Stimulated activated CD8-positive, alpha-beta memory T cell treated with anti-CD3 and anti-CD28 coated beads, Interleukin-15, amount 100 ng/mL, for 24 hours (primary cell): ENCODE measurements around the gene SMYD2.
"Not testable (repeated sequence)": the region's sequence is repeated elsewhere in the genome, so short reads cannot be mapped to it uniquely, and the experiment has no call there.

ENCODE experiments used
- DNase-seq: peaks from one replicate; pipeline ENCODE4 v3.0.0-alpha.2; 2020; ENCODE audit warnings: low read depth

SMYD2 gene

GRCh38 chr1:214271995-214272731, 8.8 kb upstream of the SMYD2 start:
- DNase-seq, result no peak

DNA sequence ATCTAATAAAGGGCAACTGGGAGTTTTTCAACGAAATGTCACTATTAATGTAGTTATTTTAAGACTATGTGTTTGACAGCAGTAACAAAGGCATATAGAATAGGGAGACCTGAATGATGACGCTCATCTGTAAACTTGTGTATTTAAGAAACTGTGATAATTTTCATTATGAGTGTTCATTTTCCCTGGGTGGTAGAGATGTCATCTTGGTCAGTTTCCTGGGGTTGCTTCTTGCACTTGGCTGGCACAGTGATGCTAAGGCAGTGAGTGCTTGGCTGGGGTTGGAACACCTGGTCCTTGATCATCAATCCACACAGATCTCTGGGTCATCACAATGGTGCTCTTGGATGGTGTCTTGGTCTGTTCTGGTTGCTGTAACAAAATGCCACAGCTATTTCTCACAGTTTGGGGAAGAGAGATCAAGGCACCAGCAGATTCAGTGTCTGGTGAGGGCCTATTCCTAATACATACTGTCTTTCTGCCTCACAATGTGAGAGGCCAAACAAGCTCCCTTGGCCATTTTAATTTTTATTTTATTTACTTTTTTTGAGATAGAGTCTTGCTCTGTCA, 7.9 kb upstream of the SMYD2 start:
- no peak for DNase-seq

- not testable (repeated sequence) for DNase-seq
Measured at GRCh38 chr1:214275700-214276099, 5.3 kb upstream of the SMYD2 start.

- no peak for DNase-seq
Measured at GRCh38 chr1:214276786-214277185, 4.2 kb upstream of the SMYD2 start.

DNA sequence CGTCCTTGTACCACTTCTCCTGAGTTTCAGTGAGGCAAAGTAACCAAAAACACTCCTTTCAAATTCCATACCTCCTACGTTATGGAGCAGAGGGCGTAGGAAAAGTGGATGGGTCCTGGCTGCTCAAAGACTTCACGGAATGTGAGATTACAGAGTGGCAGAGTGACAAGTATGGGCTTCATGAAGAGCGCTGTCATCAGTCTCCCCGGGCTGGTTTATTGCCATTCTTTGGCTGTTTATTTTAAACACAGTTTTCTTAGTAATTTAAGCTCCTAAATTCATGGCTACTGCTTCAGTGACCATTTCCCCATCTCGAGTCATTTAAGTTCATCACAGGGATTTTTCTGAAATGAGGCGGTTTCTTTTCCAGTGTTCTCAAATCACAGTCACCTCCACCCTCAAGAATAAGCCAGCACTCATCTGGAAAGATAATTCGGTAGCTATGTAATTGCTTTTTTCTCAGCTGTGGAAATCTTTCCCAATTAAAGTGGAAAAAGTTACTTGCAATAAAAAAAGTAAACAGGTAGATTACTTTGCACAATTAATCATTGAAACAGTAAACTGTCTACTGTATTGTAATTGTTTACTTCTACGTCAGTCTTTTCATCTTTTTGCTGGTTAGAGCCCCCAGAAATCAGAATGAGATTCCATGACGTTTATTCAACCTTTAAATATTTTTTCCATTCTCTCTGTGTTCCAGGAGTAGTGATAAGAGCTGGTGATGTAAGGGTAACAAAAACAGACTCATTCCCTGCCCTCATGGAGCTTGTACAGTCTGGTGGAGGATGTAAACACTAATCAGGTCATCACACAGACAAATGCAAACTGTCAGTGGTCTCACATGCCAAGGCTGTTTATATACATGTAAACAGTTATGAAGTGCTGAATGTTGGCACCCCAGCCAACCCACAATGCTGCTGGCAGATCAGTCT, 3.0 kb upstream of the SMYD2 start:
- no peak for DNase-seq

GRCh38 chr1:214280386-214281020, 456 bp upstream of the SMYD2 start:
- DNase-seq, result peak; percentile 31

DNA sequence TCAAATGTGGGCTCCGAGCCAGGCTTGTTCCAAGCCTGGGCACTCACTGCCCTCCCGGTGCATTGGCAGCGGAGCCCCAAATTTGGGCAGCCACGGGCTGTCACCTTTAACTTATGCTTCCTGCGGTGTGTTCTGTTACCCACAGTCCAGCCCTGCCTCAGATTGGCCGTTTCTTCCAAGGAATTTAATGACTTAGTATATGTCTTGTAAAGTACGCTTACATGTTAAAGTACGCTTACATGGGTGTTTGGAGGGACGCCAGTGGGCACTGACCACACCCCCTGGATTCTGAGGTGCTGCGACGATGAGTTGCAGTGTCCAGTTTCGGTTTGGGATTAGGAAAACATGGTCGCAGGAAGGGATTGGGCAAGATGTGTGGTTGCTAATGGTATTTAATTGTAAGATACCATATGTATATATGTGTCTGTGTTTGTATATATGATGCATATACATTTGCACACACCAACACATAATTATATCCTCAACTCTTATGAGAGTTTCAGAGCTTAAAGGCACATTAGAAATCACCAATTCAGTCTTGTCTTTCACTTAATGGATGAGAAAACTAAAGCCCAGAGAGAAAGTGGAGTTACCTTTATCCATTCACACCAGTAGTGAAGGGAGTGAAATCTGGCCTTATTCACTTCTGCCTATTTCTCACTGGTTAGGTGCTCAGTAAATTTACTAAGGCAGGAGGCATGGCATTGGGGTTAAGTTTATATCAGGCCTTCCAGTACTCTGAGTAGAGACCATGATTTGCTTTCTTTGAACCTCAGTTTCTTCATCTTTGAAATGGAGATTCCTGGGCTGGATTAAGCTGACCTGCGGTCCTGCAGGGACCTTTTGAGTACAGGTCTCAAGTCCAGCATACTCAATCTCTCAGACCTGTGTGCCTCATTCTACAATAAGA, 1.0 kb downstream of the SMYD2 start:
- no peak for DNase-seq

- no peak for DNase-seq
Measured at GRCh38 chr1:214282630-214283242, 1.8 kb downstream of the SMYD2 start.

- no peak for DNase-seq
Measured at GRCh38 chr1:214285610-214286440, 4.9 kb downstream of the SMYD2 start.

DNA sequence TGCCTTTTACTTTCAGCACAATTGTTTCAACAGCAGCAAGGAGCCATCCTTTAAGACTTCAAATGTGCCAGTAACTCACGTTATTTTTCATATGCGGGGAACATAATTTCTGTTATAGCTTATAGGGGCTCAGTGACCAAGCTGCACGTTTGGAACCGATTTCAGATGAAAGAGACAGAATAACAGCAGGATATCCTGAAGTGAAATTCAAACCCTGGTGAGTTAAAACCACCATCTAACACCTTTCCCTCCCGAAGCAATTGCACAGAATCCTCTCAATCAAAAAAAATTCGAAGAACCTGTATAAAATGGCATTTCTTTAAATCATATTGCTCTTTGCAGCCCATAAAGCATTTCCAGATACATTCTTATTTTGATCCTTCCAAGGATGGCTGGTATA, 6.9 kb downstream of the SMYD2 start:
- DNase-seq, result no peak

- no peak for DNase-seq
Measured at GRCh38 chr1:214289574-214290272, 8.8 kb downstream of the SMYD2 start.

DNA sequence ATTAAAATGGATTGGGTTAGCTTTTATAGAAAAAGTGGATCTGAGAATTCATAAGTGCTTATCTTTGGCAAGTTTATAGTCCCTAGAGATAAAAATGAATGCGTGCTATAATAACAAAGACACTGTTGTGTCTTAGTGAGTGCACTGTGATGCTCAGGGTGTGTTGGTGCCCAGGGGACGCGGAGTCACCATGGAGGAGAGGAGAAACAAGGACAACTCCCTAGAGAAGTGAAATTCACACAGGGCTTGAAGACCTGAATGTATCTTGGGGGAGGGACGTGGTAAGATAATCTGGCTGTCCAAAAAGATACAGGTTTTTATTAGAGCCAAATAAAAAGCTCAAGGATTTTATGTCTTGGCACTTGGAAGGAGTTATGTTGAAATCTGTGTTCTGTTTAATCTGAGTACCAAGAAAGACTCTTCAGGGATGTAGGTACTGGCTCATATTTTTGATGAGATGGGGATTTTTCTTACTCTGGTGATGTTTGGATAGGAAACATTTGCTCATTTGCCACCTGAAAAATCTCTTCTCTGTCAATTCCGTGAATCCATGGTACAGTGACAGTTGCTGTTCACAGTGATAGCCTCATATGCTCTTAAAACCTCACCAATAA, 9.6 kb downstream of the SMYD2 start:
- no peak for DNase-seq

GRCh38 chr1:214292322-214292721, 11.4 kb downstream of the SMYD2 start:
- no peak for DNase-seq

GRCh38 chr1:214295934-214296333, 15.0 kb downstream of the SMYD2 start:
- no peak for DNase-seq

GRCh38 chr1:214296860-214297745, 16.1 kb downstream of the SMYD2 start:
- DNase-seq, result no peak

- DNase-seq, result no peak
Measured at GRCh38 chr1:214300149-214300780, 19.3 kb downstream of the SMYD2 start.

DNA sequence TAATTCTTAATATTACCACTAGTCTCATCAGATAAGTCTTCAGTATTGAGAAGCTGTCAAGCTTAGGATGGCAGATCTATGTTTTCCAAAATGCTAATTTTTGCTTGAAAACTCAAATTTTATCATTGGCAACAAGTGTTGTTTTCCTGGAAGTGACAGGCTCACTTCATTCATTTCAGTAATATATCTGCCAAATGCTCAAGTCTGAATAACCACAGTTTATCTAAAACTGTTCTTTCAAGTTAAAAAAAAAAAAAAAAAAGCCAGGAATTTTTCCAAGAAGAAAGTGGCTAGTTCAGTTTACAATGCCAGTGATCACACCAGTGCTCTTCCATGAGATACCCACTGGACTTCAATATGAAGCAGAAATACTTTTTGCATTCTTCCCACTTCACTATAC, 20.6 kb downstream of the SMYD2 start:
- DNase-seq, result no peak
